Effector memory CD8-positive, alpha-beta T cell (primary cell): Measurements from ENCODE around the gene PAQR7.
A peak's percentile ranks its signal among the peaks of the same experiment; 100 is the strongest.

Experiments used
- ATAC-seq: fragments of 150-1000 bp; cut with Tn5 transposase; replicated peaks from 2 replicates; pipeline ENCODE4 v1.10.0; 2021; ENCODE audit warnings: mild to moderate bottlenecking, moderate library complexity
- DNase-seq, 3 experiments: peaks; one replicate each; pipeline ENCODE4 v3.0.0; 2021
- H3K27ac Mint-ChIP-seq, 2 donors: one replicate each; pipeline ENCODE4 v1.8.0; 2022; ENCODE audit warnings: mild to moderate bottlenecking in 2 of 2, mixed read lengths in 2 of 2, moderate library complexity in 2 of 2
- H3K27me3 Mint-ChIP-seq, 2 donors: one replicate each; pipeline ENCODE4 v1.8.0; 2022; ENCODE audit warnings: mixed read lengths in 2 of 2
- H3K36me3 Mint-ChIP-seq: one replicate; pipeline ENCODE4 v1.8.0; 2022; ENCODE audit warnings: mild to moderate bottlenecking, moderate library complexity, mixed read lengths; ENCODE audit not compliant: insufficient read depth
- H3K4me1 Mint-ChIP-seq, 2 donors: one replicate each; pipeline ENCODE4 v1.8.0; 2022; ENCODE audit warnings: low read depth in 2 of 2, mixed read lengths in 2 of 2
- H3K4me3 Mint-ChIP-seq, 2 donors: one replicate each; pipeline ENCODE4 v1.8.0; 2022; ENCODE audit warnings: mild to moderate bottlenecking in 2 of 2, mixed read lengths in 2 of 2, moderate library complexity in 2 of 2
- H3K9me3 Mint-ChIP-seq, 2 donors: one replicate each; pipeline ENCODE4 v1.8.0; 2022; ENCODE audit warnings: mixed read lengths in 2 of 2

The PAQR7 gene

GRCh38 chr1:25875856-25876692, 566 bp upstream of the PAQR7 start:
- peak overlapping the region; percentile 1 to 42 for H3K27ac Mint-ChIP-seq
- H3K4me1 Mint-ChIP-seq: peaks cover 6 to 9% of the 10 kb centered on the region in 2 donors
- DNase-seq (no peak), ATAC-seq (peak; percentile 39)
- no peaks in the 10 kb centered on the region for H3K36me3 Mint-ChIP-seq
- no peaks in the 10 kb centered on the region for H3K27me3 Mint-ChIP-seq
- H3K9me3 Mint-ChIP-seq: no peaks in the 10 kb centered on the region
- peak overlapping the region; percentile 87 for H3K4me3 Mint-ChIP-seq

GRCh38 chr1:25874635-25875153, 814 bp downstream of the PAQR7 start:
- ATAC-seq: no peak
- H3K27ac Mint-ChIP-seq: peak overlapping the region; percentile 35 to 65
- peaks cover 6 to 9% of the 10 kb centered on the region in 2 donors for H3K4me1 Mint-ChIP-seq
- peak overlapping the region; percentile 87 for H3K4me3 Mint-ChIP-seq
- no peaks in the 10 kb centered on the region for H3K9me3 Mint-ChIP-seq
- DNase-seq: no peak
- H3K27me3 Mint-ChIP-seq: no peaks in the 10 kb centered on the region
- no peaks in the 10 kb centered on the region for H3K36me3 Mint-ChIP-seq

- Mint-ChIP-seq H3K27ac (no peak overlapping the region), H3K36me3 (no peaks in the 10 kb centered on the region), H3K9me3 (no peaks in the 10 kb centered on the region), H3K27me3 (no peaks in the 10 kb centered on the region), H3K4me3 (peak overlapping the region in 1 of 2 donors; percentile 87), H3K4me1 (peaks cover 6 to 9% of the 10 kb centered on the region in 2 donors)
- DNase-seq (no peak), ATAC-seq (no peak)
These were observed 1.3 kb downstream of the PAQR7 start for GRCh38 chr1:25874209-25874608.

- Mint-ChIP-seq H3K4me3 (no peak overlapping the region), H3K27me3 (no peaks in the 10 kb centered on the region), H3K36me3 (no peaks in the 10 kb centered on the region), H3K4me1 (peaks cover 6 to 9% of the 10 kb centered on the region in 2 donors), H3K9me3 (no peaks in the 10 kb centered on the region), H3K27ac (no peak overlapping the region)
- ATAC-seq: no peak
- DNase-seq: no peak
These were observed 2.4 kb downstream of the PAQR7 start for GRCh38 chr1:25873120-25873519.

GRCh38 chr1:25872713-25873112, 2.8 kb downstream of the PAQR7 start:
- peaks cover 6 to 9% of the 10 kb centered on the region in 2 donors for H3K4me1 Mint-ChIP-seq
- ATAC-seq (no peak), DNase-seq (no peak)
- no peaks in the 10 kb centered on the region for H3K9me3 Mint-ChIP-seq
- no peak overlapping the region for H3K27ac Mint-ChIP-seq
- no peak overlapping the region for H3K4me3 Mint-ChIP-seq
- no peaks in the 10 kb centered on the region for H3K36me3 Mint-ChIP-seq
- no peaks in the 10 kb centered on the region for H3K27me3 Mint-ChIP-seq

DNA sequence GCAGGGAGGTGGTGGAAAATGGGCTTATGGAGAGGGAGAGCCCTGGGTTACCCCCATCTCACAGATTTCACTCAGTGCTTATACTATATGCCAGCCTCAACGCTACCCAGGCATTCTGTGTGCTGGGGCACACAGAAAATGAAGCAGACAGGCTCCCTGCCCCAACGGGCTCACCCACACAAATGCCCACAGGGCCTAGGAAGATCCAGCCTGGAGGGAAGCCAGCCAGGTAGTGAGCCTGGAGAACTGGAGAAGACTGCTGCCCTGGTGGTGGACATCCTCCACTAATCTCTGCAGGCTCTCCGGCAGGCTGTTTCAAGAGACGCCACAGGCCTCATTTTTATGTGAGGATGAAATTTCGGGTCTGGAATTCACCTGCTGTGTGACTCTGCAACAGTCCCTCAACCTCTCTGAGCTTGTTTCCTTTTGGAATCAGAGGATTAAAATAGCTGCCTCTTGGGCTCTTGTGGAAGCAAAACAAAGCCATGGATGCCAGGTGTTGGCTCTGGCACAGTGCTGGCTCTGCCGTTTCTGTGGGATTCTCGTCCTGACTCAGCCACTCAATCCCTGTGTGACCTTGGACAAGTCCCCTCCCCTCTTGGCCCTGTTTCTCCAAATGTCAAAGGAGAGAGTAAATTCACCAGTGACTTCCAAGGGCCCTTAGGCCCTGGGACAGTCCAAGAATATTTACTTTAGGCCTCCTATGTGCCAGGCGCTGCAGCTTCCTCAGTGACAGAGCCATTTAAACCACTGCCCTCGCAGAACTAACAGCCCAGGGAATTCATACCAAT, 3.6 kb downstream of the PAQR7 start:
- no peak overlapping the region for H3K27ac Mint-ChIP-seq
- no peak for DNase-seq
- no peaks in the 10 kb centered on the region for H3K27me3 Mint-ChIP-seq
- no peak overlapping the region for H3K4me3 Mint-ChIP-seq
- H3K36me3 Mint-ChIP-seq: no peaks in the 10 kb centered on the region
- no peak for ATAC-seq
- peaks cover 6 to 9% of the 10 kb centered on the region in 2 donors for H3K4me1 Mint-ChIP-seq
- no peaks in the 10 kb centered on the region for H3K9me3 Mint-ChIP-seq

- H3K9me3 Mint-ChIP-seq: no peaks in the 10 kb centered on the region
- H3K4me1 Mint-ChIP-seq: peaks cover 6 to 8% of the 10 kb centered on the region in 2 donors
- H3K4me3 Mint-ChIP-seq: no peak overlapping the region
- no peak overlapping the region for H3K27ac Mint-ChIP-seq
- H3K36me3 Mint-ChIP-seq: no peaks in the 10 kb centered on the region
- no peaks in the 10 kb centered on the region for H3K27me3 Mint-ChIP-seq
- no peak for ATAC-seq
- DNase-seq: no peak
These were observed 4.3 kb downstream of the PAQR7 start for GRCh38 chr1:25871086-25871703.

- Mint-ChIP-seq H3K36me3 (no peaks in the 10 kb centered on the region), H3K4me1 (peaks cover 4 to 5% of the 10 kb centered on the region in 2 donors), H3K9me3 (no peaks in the 10 kb centered on the region), H3K4me3 (no peak overlapping the region), H3K27me3 (no peaks in the 10 kb centered on the region), H3K27ac (no peak overlapping the region)
- ATAC-seq (no peak), DNase-seq (no peak)
These were observed 4.9 kb downstream of the PAQR7 start for GRCh38 chr1:25870614-25871013.

- H3K4me3 Mint-ChIP-seq: no peak overlapping the region
These were observed 5.5 kb downstream of the PAQR7 start for GRCh38 chr1:25869909-25870606.

DNA sequence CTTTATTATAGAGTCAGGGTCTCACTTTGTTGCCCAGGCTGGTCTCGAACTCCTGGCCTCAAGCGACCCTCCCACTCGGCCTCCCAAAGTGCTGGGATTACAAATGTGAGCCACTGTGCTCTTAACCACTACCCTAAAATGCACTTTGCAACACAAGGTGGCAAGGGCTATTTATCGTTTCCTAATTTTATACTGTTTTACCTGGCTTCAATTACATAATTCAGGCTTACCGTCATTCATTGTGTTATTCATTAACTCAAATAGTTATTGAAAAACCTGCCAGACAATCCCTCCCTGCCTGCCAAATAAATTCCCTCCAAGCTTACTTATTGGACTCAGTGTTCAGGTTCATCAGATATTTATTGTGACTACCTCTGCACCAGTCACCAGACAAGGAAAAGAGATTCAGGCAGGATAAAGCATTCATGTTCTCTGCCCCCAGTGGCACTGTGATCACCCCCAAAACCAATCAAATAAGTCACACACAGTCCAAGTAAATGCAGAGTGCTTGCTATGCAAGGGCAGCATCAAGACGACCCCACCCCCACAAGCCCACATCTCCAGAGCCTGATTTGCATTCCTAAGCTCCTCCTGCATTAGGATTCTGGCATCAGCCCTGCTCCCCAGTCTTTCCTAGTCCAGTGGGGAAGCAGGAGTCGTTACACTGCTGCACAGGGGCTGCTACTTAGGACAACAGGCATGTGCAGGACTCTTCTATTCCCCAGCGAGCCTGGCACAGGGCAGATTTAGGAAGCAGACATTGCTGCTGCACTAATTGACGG, 8.1 kb downstream of the PAQR7 start:
- no peak for DNase-seq
- Mint-ChIP-seq H3K27me3 (no peaks in the 10 kb centered on the region), H3K27ac (no peak overlapping the region)

More at GRCh38 chr1:25869909-25870606, 5.5 kb downstream of the PAQR7 start:
- no peak for ATAC-seq
- DNase-seq: no peak
- peaks cover 3 to 4% of the 10 kb centered on the region in 2 donors for H3K4me1 Mint-ChIP-seq
- no peak overlapping the region for H3K27ac Mint-ChIP-seq
- no peaks in the 10 kb centered on the region for H3K9me3 Mint-ChIP-seq
- H3K36me3 Mint-ChIP-seq: no peaks in the 10 kb centered on the region
- no peaks in the 10 kb centered on the region for H3K27me3 Mint-ChIP-seq

GRCh38 chr1:25866288-25866687, 9.2 kb downstream of the PAQR7 start:
- H3K27ac Mint-ChIP-seq: no peak overlapping the region
- ATAC-seq (no peak), DNase-seq (no peak)
- no peaks in the 10 kb centered on the region for H3K27me3 Mint-ChIP-seq
- no peak overlapping the region for H3K4me3 Mint-ChIP-seq
- no peaks in the 10 kb centered on the region for H3K9me3 Mint-ChIP-seq
- H3K4me1 Mint-ChIP-seq: peaks cover 0 to 6% of the 10 kb centered on the region in 2 donors
- H3K36me3 Mint-ChIP-seq: peaks cover 3% of the 10 kb centered on the region

More for the DNA sequence above, 8.1 kb downstream of the PAQR7 start:
- Mint-ChIP-seq H3K9me3 (no peaks in the 10 kb centered on the region), H3K4me3 (no peak overlapping the region), H3K4me1 (peaks cover 0 to 3% of the 10 kb centered on the region in 2 donors), H3K36me3 (peaks cover 3% of the 10 kb centered on the region)
- no peak for ATAC-seq

GRCh38 chr1:25864434-25864833, 11.1 kb downstream of the PAQR7 start:
- no peak overlapping the region for H3K27ac Mint-ChIP-seq
- no peak for DNase-seq
- H3K27me3 Mint-ChIP-seq: no peaks in the 10 kb centered on the region
- ATAC-seq: no peak
- H3K4me1 Mint-ChIP-seq: peaks cover 0 to 8% of the 10 kb centered on the region in 2 donors
- H3K36me3 Mint-ChIP-seq: peaks cover 3% of the 10 kb centered on the region
- no peaks in the 10 kb centered on the region for H3K9me3 Mint-ChIP-seq
- no peak overlapping the region for H3K4me3 Mint-ChIP-seq
